H1 (cell line): Measurements from ENCODE around the gene CHST8. TPM values are rescaled to one million over a fixed set of nuclear protein-coding genes. Genes with fewer than 3 reads are reported as not detected.
A peak's percentile ranks its signal among the peaks of the same experiment; 100 is the strongest.

ENCODE experiments used
- CTCF ChIA-PET: fragments of 300-600 bp; sonication (Branson Sonifier 250); formaldehyde crosslinking; loops from one replicate; lab custom pipeline; 2021; ENCODE audit not compliant: partially characterized antibody; lab: Charles Lee
- POLR2A ChIA-PET: fragments of 300-600 bp; sonication (Branson Sonifier 250); formaldehyde crosslinking; loops from one replicate; lab custom pipeline; 2021; ENCODE audit warnings: inconsistent platforms; ENCODE audit not compliant: partially characterized antibody; lab: Charles Lee
- DNase-seq, 2 experiments: peaks; one replicate each; pipeline versions ENCODE4 v3.0.0 to v3.0.0-alpha.2; 2010 to 2022; ENCODE audit warnings: low spot score in 2 of 2, low read depth in 1 of 2, mixed read lengths in 1 of 2
- FAIRE-seq: peaks from 2 replicates; lab custom pipeline; 2011; peaks lifted over from hg19 to GRCh38; lab: Jason Lieb, UNC
- H2AFZ ChIP-seq: 2 replicates; pipeline ENCODE4 v1.8.1; 2012; ENCODE audit warnings: low read length, inconsistent platforms
- H2AK5ac ChIP-seq: 2 replicates; pipeline ENCODE4 v1.6.1; 2013; ENCODE audit warnings: low read depth, low read length
- H2BK120ac ChIP-seq: replicated peaks from 2 replicates; pipeline ENCODE3; 2013; ENCODE audit warnings: low read depth, low read length, inconsistent platforms
- H2BK12ac ChIP-seq: 2 replicates; pipeline ENCODE4 v1.6.1; 2013; ENCODE audit warnings: low read depth, low read length
- H2BK15ac ChIP-seq: 2 replicates; pipeline ENCODE4 v1.6.1; 2013; ENCODE audit warnings: low read length
- H2BK20ac ChIP-seq: 2 replicates; pipeline ENCODE4 v1.6.1; 2013; ENCODE audit warnings: low read length
- H2BK5ac ChIP-seq: 2 replicates; pipeline ENCODE4 v1.6.1; 2013; ENCODE audit warnings: low read depth, low read length
- H3K14ac ChIP-seq: 2 replicates; pipeline ENCODE4 v1.6.1; 2013; ENCODE audit warnings: inconsistent platforms; ENCODE audit not compliant: insufficient read length
- H3K18ac ChIP-seq: 2 replicates; pipeline ENCODE4 v1.6.1; 2013; ENCODE audit warnings: low read length; ENCODE audit errors: extremely low read depth
- H3K23ac ChIP-seq: 2 replicates; pipeline ENCODE4 v1.6.1; 2013; ENCODE audit warnings: inconsistent platforms; ENCODE audit not compliant: insufficient read length
- H3K23me2 ChIP-seq: 2 replicates; pipeline ENCODE4 v1.6.1; 2013; ENCODE audit warnings: low read depth, low read length
- H3K27ac ChIP-seq: 2 replicates; pipeline ENCODE4 v1.6.1; 2011; ENCODE audit warnings: low read depth, low read length, inconsistent platforms
- H3K27me3 ChIP-seq, 4 experiments: replicated peaks in 1 of 4; 1 replicate in 1 of 4; 2 replicates in 3 of 4; pipeline versions ENCODE4 v1.6.1 to v1.8.1; 2011 to 2013; ENCODE audit warnings: low read length in 3 of 4, mild to moderate bottlenecking in 3 of 4, inconsistent platforms in 2 of 4, mixed read lengths in 2 of 4, moderate library complexity in 1 of 4; ENCODE audit not compliant: control insufficient read depth in 3 of 4, insufficient read depth in 3 of 4; ENCODE audit errors: extremely low read depth in 1 of 4
- H3K36me3 ChIP-seq, 4 experiments: 2 replicates each; pipeline versions ENCODE4 v1.6.1 to v1.8.1; 2011 to 2013; ENCODE audit warnings: mild to moderate bottlenecking in 4 of 4, low read length in 3 of 4, moderate library complexity in 2 of 4, control low read depth in 1 of 4, inconsistent platforms in 1 of 4; ENCODE audit not compliant: insufficient read depth in 4 of 4, control insufficient read depth in 2 of 4
- H3K4ac ChIP-seq: replicated peaks from 2 replicates; pipeline ENCODE3; 2013; ENCODE audit warnings: low read length, low read depth, mixed read lengths, inconsistent platforms; ENCODE audit not compliant: insufficient read length
- H3K4me1 ChIP-seq, 4 experiments: replicated peaks in 1 of 4; 1 replicate in 1 of 4; 2 replicates in 3 of 4; pipeline versions ENCODE4 v1.6.1 to v1.8.1; 2011 to 2013; ENCODE audit warnings: low read length in 3 of 4, inconsistent platforms in 2 of 4, mixed read lengths in 1 of 4; ENCODE audit not compliant: insufficient read depth in 4 of 4, control insufficient read depth in 3 of 4
- H3K4me2 ChIP-seq, 2 experiments: 2 replicates each; pipeline versions ENCODE4 v1.6.1 to v1.8.1; 2011 to 2013; ENCODE audit warnings: low read depth in 2 of 2, low read length in 2 of 2, control low read depth in 1 of 2, inconsistent platforms in 1 of 2, mild to moderate bottlenecking in 1 of 2; ENCODE audit not compliant: insufficient read depth in 1 of 2
- H3K4me3 ChIP-seq, 4 experiments: fragments of 200-600, 300-600 bp in 1 of 4; sonication (generic), shearing (Covaris generic), sonication (Bioruptor Twin) in 1 of 4; 2 replicates each; pipeline versions ENCODE4 v1.5.1 to v1.8.1; 2011 to 2016; ENCODE audit warnings: low read length in 4 of 4, low read depth in 3 of 4, control low read depth in 2 of 4, inconsistent platforms in 2 of 4, mild to moderate bottlenecking in 2 of 4, mixed read lengths in 1 of 4, moderate library complexity in 1 of 4; ENCODE audit not compliant: insufficient read depth in 2 of 4; ENCODE audit errors: extremely low read depth in 1 of 4
- H3K56ac ChIP-seq: replicated peaks from 2 replicates; pipeline ENCODE3; 2013; ENCODE audit warnings: low read depth, mild to moderate bottlenecking, mixed read lengths, low read length, inconsistent platforms; ENCODE audit not compliant: insufficient read length
- H3K79me1 ChIP-seq: 2 replicates; pipeline ENCODE4 v1.6.1; 2013; ENCODE audit warnings: low read depth, low read length, control low read depth
- H3K79me2 ChIP-seq, 2 experiments: 2 replicates each; pipeline versions ENCODE4 v1.6.1 to v1.8.1; 2012 to 2013; ENCODE audit warnings: low read length in 2 of 2, mild to moderate bottlenecking in 2 of 2, inconsistent platforms in 1 of 2; ENCODE audit not compliant: insufficient read depth in 2 of 2, control insufficient read depth in 1 of 2
- H3K9ac ChIP-seq, 4 experiments: replicated peaks in 1 of 4; 1 replicate in 1 of 4; 2 replicates in 3 of 4; pipeline versions ENCODE4 v1.6.1 to v1.8.1; 2011 to 2013; ENCODE audit warnings: low read depth in 3 of 4, low read length in 3 of 4, control low read depth in 2 of 4, mild to moderate bottlenecking in 2 of 4, moderate library complexity in 2 of 4, inconsistent platforms in 1 of 4; ENCODE audit errors: extremely low read depth in 1 of 4
- H3K9me3 ChIP-seq, 2 experiments: 2 replicates each; pipeline versions ENCODE4 v1.6.1 to v1.8.1; 2012 to 2013; ENCODE audit warnings: mild to moderate bottlenecking in 2 of 2, moderate library complexity in 2 of 2, control low read depth in 1 of 2, inconsistent platforms in 1 of 2, low read depth in 1 of 2, low read length in 1 of 2, mixed read lengths in 1 of 2; ENCODE audit not compliant: insufficient read depth in 2 of 2
- H4K20me1 ChIP-seq, 2 experiments: replicated peaks in 1 of 2; 2 replicates each; pipeline versions ENCODE3 to v1.8.1; 2011 to 2013; ENCODE audit warnings: inconsistent platforms in 2 of 2, low read length in 2 of 2, mild to moderate bottlenecking in 1 of 2; ENCODE audit not compliant: insufficient read depth in 2 of 2, control insufficient read depth in 1 of 2
- H4K5ac ChIP-seq: 2 replicates; pipeline ENCODE4 v1.6.1; 2013; ENCODE audit warnings: low read length, low read depth, mixed read lengths, inconsistent platforms; ENCODE audit not compliant: insufficient read length
- H4K8ac ChIP-seq: 2 replicates; pipeline ENCODE4 v1.8.0; 2013; ENCODE audit warnings: mild to moderate bottlenecking, moderate library complexity, low read length, inconsistent platforms; ENCODE audit not compliant: insufficient read depth; ENCODE audit errors: extremely low read depth
- H4K91ac ChIP-seq: replicated peaks from 2 replicates; pipeline ENCODE3; 2013; ENCODE audit warnings: low read length, mixed read lengths, inconsistent platforms; ENCODE audit not compliant: insufficient read length
- ASH2L ChIP-seq: fragments of 200-600, 300-600 bp; sonication (generic); IDR thresholded peaks from one replicate; pipeline ENCODE4 v1.7.1; 2017; ENCODE audit warnings: low read length
- CBX8 ChIP-seq: fragments of 300-800, 300-1000 bp; sonication (generic); IDR thresholded peaks from 2 replicates; pipeline ENCODE4 v1.7.1; 2016; ENCODE audit warnings: low read depth, low read length, borderline replicate concordance
- NANOG ChIP-seq: IDR thresholded peaks from 2 replicates; pipeline ENCODE4 v1.6.1; 2011; ENCODE audit warnings: low read length, low read depth, mild to moderate bottlenecking, inconsistent platforms; ENCODE audit not compliant: insufficient read depth, poor library complexity, severe bottlenecking
- RAD21 ChIP-seq, 2 experiments: IDR thresholded peaks in 1 of 2; conservative IDR thresholded peaks in 1 of 2; 2 replicates each; pipeline ENCODE4 v1.6.1; 2011; ENCODE audit warnings: low read depth in 2 of 2, low read length in 2 of 2, improper control_type of control experiment in 1 of 2, inconsistent platforms in 1 of 2, mild to moderate bottlenecking in 1 of 2, moderate library complexity in 1 of 2
- WGBS, 2 experiments: shearing (Covaris generic) in 1 of 2; methylation state at CpG; one replicate each; pipeline versions ENCODE4 v1.1.6 to v1.1.7; 2013 to 2015; ENCODE audit warnings: low lambda C conversion rate in 2 of 2, mixed read lengths in 2 of 2, inconsistent platforms in 1 of 2, low coverage in 1 of 2, missing lambda C conversion rate in 1 of 2; ENCODE audit not compliant: insufficient replicate concordance in 2 of 2, insufficient coverage in 1 of 2, insufficient read length in 1 of 2; ENCODE audit errors: extremely low coverage in 1 of 2, missing lambda C conversion rate in 1 of 2; 5-methylcytosine and 5-hydroxymethylcytosine counted together
- polyA plus RNA-seq, 7 experiments: library from polyadenylated mRNA; depleted of rRNA in 3 of 7; stranded (reverse) in 5 of 7; unstranded in 2 of 7; fragments of >200 nt in 5 of 7; fragments of 200-250 nt in 2 of 7; gene quantifications; 1 replicate in 5 of 7; 2 replicates in 1 of 7; 4 replicates in 1 of 7; pipeline versions ENCODE4 v1.2.1 to v1.2.3, GENCODE V29; 2011 to 2013; ENCODE audit warnings: missing spikeins in 2 of 7, mixed read lengths in 2 of 7
- total RNA-seq: library from RNA; stranded (reverse); fragmentation: NEBNext Ultra II Directional; extraction: Animal tissue kit (Norgen Biotek cat#: 25700); gene quantifications from 2 replicates; pipeline ENCODE4 v1.2.1, GENCODE V29; 2021
- TF ChIP-seq, protein P1 (sequence below): IDR thresholded peaks from 2 replicates; pipeline ENCODE4 v1.6.1; 2012; ENCODE audit warnings: low read length, inconsistent platforms

Gene CHST8
- total and polyA plus RNA-seq, 2 of the 8 experiments (the other 6 are each of a cell fraction or from before 2014, with no cell fraction given), result 10.8 to 28.2 TPM

DNA sequence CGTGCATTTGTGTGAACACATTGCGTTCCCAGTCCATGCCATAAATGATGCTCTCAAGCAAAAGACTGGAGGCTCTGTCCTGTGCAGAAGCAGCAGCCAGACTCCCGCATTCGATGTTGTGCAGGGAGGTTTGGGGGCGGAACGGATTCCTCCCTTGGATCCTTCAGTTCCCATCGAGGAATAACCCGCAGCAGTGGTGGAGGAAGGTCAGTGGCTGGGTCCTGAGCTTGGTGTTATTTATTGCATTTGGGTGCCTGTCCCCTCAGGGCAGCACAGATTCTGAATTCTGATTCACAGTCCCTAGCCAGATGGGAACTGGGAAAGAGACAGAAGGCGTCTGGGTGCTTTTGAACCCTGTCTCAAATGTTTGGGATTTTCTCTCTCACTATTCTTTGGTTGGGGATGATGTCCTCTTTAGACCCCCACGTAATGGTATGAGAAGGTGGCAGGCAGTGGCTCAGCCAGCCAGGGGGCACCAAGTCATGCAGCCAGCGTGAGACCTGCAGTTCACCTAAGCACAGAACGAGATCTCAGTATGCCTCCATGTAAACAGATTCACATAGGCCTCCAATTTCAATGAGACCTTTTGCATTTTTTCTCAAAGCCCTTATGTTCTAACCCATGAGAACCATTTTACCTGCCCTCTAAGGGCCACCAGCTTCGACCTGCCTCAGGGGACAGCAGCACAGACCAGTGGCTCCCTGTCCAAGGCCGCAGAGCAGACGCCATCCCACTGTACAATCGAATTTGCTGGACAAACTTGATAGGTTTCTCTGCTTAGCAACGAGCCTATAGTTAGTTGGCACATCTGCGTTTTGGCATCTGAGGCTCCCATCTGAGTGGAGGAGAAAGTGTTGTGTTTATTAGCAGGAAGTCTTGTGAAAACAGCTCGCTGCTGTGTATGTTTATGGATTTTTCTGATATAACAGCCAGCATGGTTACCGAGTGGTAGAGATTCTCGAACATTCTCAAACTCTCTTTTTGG, 192.7 kb downstream of the CHST8 start:
- no peak overlapping the region for H3K18ac ChIP-seq
- ChIA-PET POLR2A (interaction anchor here (0.7 to 2.0 kb wide), 3 partner anchors 9 to 19 kb away, joined by 3 to 7 read pairs (median 4); no protein-coding TSS in a partner anchor), CTCF (interaction anchor here (0.6 to 1.8 kb wide), 8 partner anchors 13 to 282 kb away, joined by 3 to 4 read pairs (median 3); partner anchors contain the start of gene KCTD15)
- H4K8ac ChIP-seq, result no peak overlapping the region
- no peaks in the 10 kb centered on the region for H3K9me3 ChIP-seq
- FAIRE-seq, result no peak
- H2BK20ac ChIP-seq, result no peak overlapping the region
- H2BK120ac ChIP-seq, result no peak overlapping the region
- no peak overlapping the region for H3K9ac ChIP-seq
- H3K14ac ChIP-seq, result no peak overlapping the region
- H3K23ac ChIP-seq, result no peak overlapping the region
- peaks cover 0 to 3% (median 0%) of the 10 kb centered on the region in 4 experiments; a peak in 1 of 7 replicates for H3K27me3 ChIP-seq
- H2BK15ac ChIP-seq, result no peak overlapping the region
- H3K36me3 ChIP-seq, result peaks cover 2 to 14% (median 5%) of the 10 kb centered on the region in 4 experiments; a peak in 5 of 8 replicates
- H4K91ac ChIP-seq, result no peak overlapping the region
- no peak overlapping the region for H4K5ac ChIP-seq
- no peak overlapping the region for H2AFZ ChIP-seq
- no peak overlapping the region for H3K56ac ChIP-seq
- no peak overlapping the region for H3K4me2 ChIP-seq
- H4K20me1 ChIP-seq, result peaks cover 1 to 4% of the 10 kb centered on the region in 2 experiments
- DNase-seq, result no peak
- H3K23me2 ChIP-seq, result no peaks in the 10 kb centered on the region
- H2BK5ac ChIP-seq, result no peak overlapping the region
- H2AK5ac ChIP-seq, result no peak overlapping the region
- peaks cover 0 to 3% (median under 1%) of the 10 kb centered on the region in 4 experiments; a peak in 1 of 7 replicates for H3K4me1 ChIP-seq
- 90% methylated on average over 21 of the region's 21 CpGs; no CpG with 5 or more reads in 1 of the 2 experiments for WGBS, 2 experiments
- no peak overlapping the region for H3K4me3 ChIP-seq
- H3K27ac ChIP-seq, result no peak overlapping the region
- TF ChIP-seq RAD21 (IDR thresholded peaks at IDR 0.05 in 1 of 2, conservative IDR thresholded peaks at IDR 0.05 in 1 of 2; ENCODE audit: low read depth in 2 of 2, low read length in 2 of 2), result peak in 1 of 2 experiments; percentile 19; a peak in 1 of 4 replicates
- no peak for TF ChIP-seq NANOG
- TF ChIP-seq, protein P1, sequence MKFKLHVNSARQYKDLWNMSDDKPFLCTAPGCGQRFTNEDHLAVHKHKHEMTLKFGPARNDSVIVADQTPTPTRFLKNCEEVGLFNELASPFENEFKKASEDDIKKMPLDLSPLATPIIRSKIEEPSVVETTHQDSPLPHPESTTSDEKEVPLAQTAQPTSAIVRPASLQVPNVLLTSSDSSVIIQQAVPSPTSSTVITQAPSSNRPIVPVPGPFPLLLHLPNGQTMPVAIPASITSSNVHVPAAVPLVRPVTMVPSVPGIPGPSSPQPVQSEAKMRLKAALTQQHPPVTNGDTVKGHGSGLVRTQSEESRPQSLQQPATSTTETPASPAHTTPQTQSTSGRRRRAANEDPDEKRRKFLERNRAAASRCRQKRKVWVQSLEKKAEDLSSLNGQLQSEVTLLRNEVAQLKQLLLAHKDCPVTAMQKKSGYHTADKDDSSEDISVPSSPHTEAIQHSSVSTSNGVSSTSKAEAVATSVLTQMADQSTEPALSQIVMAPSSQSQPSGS, result no peak
- no peak for TF ChIP-seq CBX8
- TF ChIP-seq ASH2L, result no peak
- H3K4ac ChIP-seq, result no peak overlapping the region
- H2BK12ac ChIP-seq, result no peak overlapping the region
- no peaks in the 10 kb centered on the region for H3K79me2 ChIP-seq
- no peaks in the 10 kb centered on the region; the same call in 1 of the 2 replicates for H3K79me1 ChIP-seq
